Fibroblast of lung (primary cell): ENCODE measurements around the gene KCNMA1.

Source experiments
- CTCF ChIP-seq, 2 donors: IDR thresholded peaks in 1 of 2; conservative IDR thresholded peaks in 1 of 2; 1 replicate in 1 of 2; 2 replicates in 1 of 2; pipeline ENCODE4 v1.5.1; 2011 to 2012; ENCODE audit warnings: low read length in 2 of 2, control low read depth in 1 of 2, inconsistent platforms in 1 of 2, low read depth in 1 of 2, mild to moderate bottlenecking in 1 of 2
- EZH2 ChIP-seq: IDR thresholded peaks from 2 replicates; pipeline ENCODE4 v1.5.1; 2012; ENCODE audit warnings: low read length, control low read depth, mild to moderate bottlenecking; ENCODE audit errors: missing control alignments

- TF ChIP-seq EZH2 (no peak), CTCF (conservative IDR thresholded peaks at IDR 0.05 in 1 of 2, IDR thresholded peaks at IDR 0.05 in 1 of 2; ENCODE audit: low read depth in 1 of 2, low read length in 2 of 2) (no peak)
Observed at GRCh38 chr10:77309092-77309491, 328.5 kb downstream of the KCNMA1 start.
